HFF-Myc (cell line): ENCODE measurements around the gene ATP6V1B1.

ENCODE experiments used
- DNase-seq: peaks from one replicate; pipeline ENCODE4 v3.0.0-alpha.2; 2011; ENCODE audit warnings: low read depth; ENCODE audit errors: extremely low read depth
- H3K4me3 ChIP-seq: replicated peaks from 2 replicates; pipeline ENCODE4 v1.5.1; 2011; ENCODE audit warnings: low read depth, mild to moderate bottlenecking, control low read depth, low read length
- CTCF ChIP-seq: IDR thresholded peaks from 2 replicates; pipeline ENCODE4 v1.5.1; 2012; ENCODE audit warnings: mild to moderate bottlenecking, low read depth, low read length, control low read depth; ENCODE audit errors: missing control alignments

The ATP6V1B1 gene

DNA sequence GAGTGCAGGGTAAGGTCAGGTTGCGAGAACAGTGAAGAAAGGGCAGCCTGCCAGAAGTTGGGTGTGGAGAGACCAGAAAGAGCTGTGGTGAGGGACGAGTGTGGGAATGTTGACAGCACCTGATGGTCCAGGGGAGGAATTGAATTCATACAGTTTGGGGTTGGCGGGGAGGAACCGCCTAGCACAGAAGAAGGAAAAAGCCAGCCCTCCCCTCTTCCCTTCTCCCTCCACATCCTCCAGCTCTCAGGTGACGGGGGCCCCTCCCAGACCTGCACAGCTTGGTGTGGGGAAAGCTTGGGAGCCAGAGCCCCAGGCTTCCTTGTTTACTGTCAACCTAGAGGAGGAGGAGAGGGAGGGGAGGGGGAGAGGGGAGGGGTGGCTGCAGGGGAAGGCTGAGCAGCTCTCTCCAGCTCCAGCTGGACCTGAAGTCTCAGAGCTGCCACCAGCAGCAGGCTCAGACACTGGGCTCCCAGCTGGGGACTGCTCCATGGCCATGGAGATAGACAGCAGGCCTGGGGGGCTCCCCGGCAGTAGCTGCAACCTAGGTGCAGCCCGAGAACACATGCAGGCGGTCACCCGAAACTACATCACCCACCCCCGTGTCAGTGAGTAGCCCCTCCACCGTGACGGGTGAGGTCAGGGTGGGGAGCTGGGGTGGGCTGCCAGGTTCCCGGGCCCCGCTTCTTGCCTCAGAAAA, at the start of gene ATP6V1B1:
ATP6V1B1 (plus strand) TSS at position 433 of the 697 bp plus-strand sequence; CDS start at position 488, 55 bp downstream.
- TF ChIP-seq CTCF, result no peak
- no peak for DNase-seq
- no peak within 1 kb of the TSS for H3K4me3 ChIP-seq

GRCh38 chr2:70886541-70886987, 49.1 kb upstream of the ATP6V1B1 start:
- H3K4me3 ChIP-seq, result no peak overlapping the region
- no peak for TF ChIP-seq CTCF

GRCh38 chr2:70887208-70887549, 48.5 kb upstream of the ATP6V1B1 start:
- DNase-seq, result no peak
- no peak overlapping the region for H3K4me3 ChIP-seq
- no peak for TF ChIP-seq CTCF

More at GRCh38 chr2:70886541-70886987, 49.1 kb upstream of the ATP6V1B1 start:
- DNase-seq, result no peak

GRCh38 chr2:70887550-70888246, 48.0 kb upstream of the ATP6V1B1 start:
- no peak for DNase-seq
- no peak for TF ChIP-seq CTCF
- H3K4me3 ChIP-seq, result 0 out of 2 replicates have a peak overlapping the region, but pooled peaks have one; percentile 1

- DNase-seq, result no peak
- no peak overlapping the region for H3K4me3 ChIP-seq
These were observed 47.3 kb upstream of the ATP6V1B1 start for GRCh38 chr2:70888366-70888922.

More at GRCh38 chr2:70888366-70888922, 47.3 kb upstream of the ATP6V1B1 start:
- TF ChIP-seq CTCF, result no peak
